Measurements from ENCODE around the gene LDB1. TPM values are rescaled to one million over a fixed set of nuclear protein-coding genes. Genes with fewer than 3 reads are reported as not detected.

Gene LDB1
- total RNA-seq, 4 donors from 2014 or later = 49.8 to 67.3 (median 54.8) TPM

- TF ChIP-seq CTCF (IDR thresholded peaks at IDR 0.05) = peak; percentile 75 to 94 (median 90)
- peak in 1 of 2 donors; percentile 67 for TF ChIP-seq POLR2A (IDR thresholded peaks at IDR 0.05)
- H3K4me3 ChIP-seq (replicated peaks in 1 of 3) = peak within 1 kb of the TSS; percentile 45 to 74 (median 67)
- DNase-seq = peak; percentile 99
- peaks cover 8 to 24% of the 10 kb centered on the region in 2 donors for H3K4me1 ChIP-seq
- intact Hi-C loops (cut with DNase I) = no loop called here
- peak within 1 kb of the TSS; percentile 5 to 88 (median 84) for H3K27ac ChIP-seq
- no peaks in the 10 kb centered on the region for H3K9me3 ChIP-seq
- WGBS, 2 donors = 0% methylated on average over 25 to 29 of the region's 64 CpGs
- H3K36me3 ChIP-seq = no peaks in the 10 kb centered on the region
- no peaks in the 10 kb centered on the region for H3K27me3 ChIP-seq
These were observed 12.6 kb upstream of the LDB1 start, which contains the start of gene PPRC1 for GRCh38 chr10:102132563-102133372. PPRC1 (plus strand) TSS chr10:102133040; CDS start chr10:102133069, 29 bp downstream.

- intact Hi-C loops (cut with DNase I) = no loop called here
These were observed 12.0 kb upstream of the LDB1 start for GRCh38 chr10:102132193-102132562.

GRCh38 chr10:102131286-102132170 lies 11.4 kb upstream of the LDB1 start:
- intact Hi-C loops (cut with DNase I) = no loop called here
- WGBS, 2 donors = 89 to 90% methylated on average over 8 of the region's 8 CpGs

More at GRCh38 chr10:102132193-102132562, 12.0 kb upstream of the LDB1 start:
- Histone ChIP-seq H3K4me3 (replicated peaks in 1 of 3) (no peak overlapping the region), H3K27ac (peak overlapping the region in 2 of 3 donors; percentile 84 to 88), H3K27me3 (no peaks in the 10 kb centered on the region), H3K4me1 (peaks cover 8 to 22% of the 10 kb centered on the region in 2 donors), H3K36me3 (no peaks in the 10 kb centered on the region), H3K9me3 (no peaks in the 10 kb centered on the region)
- DNase-seq = no peak
- no peak for TF ChIP-seq CTCF (IDR thresholded peaks at IDR 0.05)
- no peak for TF ChIP-seq POLR2A (IDR thresholded peaks at IDR 0.05)
- 21 to 25% methylated on average over 8 of the region's 8 CpGs for WGBS, 2 donors

GRCh38 chr10:102123223-102123622 lies 3.1 kb upstream of the LDB1 start:
- Histone ChIP-seq H3K27ac (no peak overlapping the region), H3K9me3 (no peaks in the 10 kb centered on the region), H3K36me3 (no peaks in the 10 kb centered on the region), H3K27me3 (no peaks in the 10 kb centered on the region), H3K4me1 (peaks cover 16 to 18% of the 10 kb centered on the region in 2 donors), H3K4me3 (replicated peaks in 1 of 3) (no peak overlapping the region)
- intact Hi-C loops (cut with DNase I) = no loop called here
- DNase-seq = no peak
- 93 to 96% methylated on average over 3 of the region's 3 CpGs for WGBS, 2 donors
- TF ChIP-seq POLR2A (IDR thresholded peaks at IDR 0.05) (no peak), CTCF (IDR thresholded peaks at IDR 0.05) (no peak)

More at GRCh38 chr10:102131286-102132170, 11.4 kb upstream of the LDB1 start:
- H3K4me1 ChIP-seq = peaks cover 8 to 15% of the 10 kb centered on the region in 2 donors
- TF ChIP-seq CTCF (IDR thresholded peaks at IDR 0.05) (no peak), POLR2A (IDR thresholded peaks at IDR 0.05) (no peak)
- no peak overlapping the region for H3K4me3 ChIP-seq (replicated peaks in 1 of 3)
- H3K9me3 ChIP-seq = no peaks in the 10 kb centered on the region
- no peak for DNase-seq
- no peaks in the 10 kb centered on the region for H3K27me3 ChIP-seq
- no peak overlapping the region for H3K27ac ChIP-seq
- H3K36me3 ChIP-seq = no peaks in the 10 kb centered on the region
